Activated naive CD4-positive, alpha-beta T cell treated with anti-CD3 and anti-CD28 coated beads for 36 hours (primary cell): ENCODE measurements around the gene CFAP46. TPM values are rescaled to one million over a fixed set of nuclear protein-coding genes. Genes with fewer than 3 reads are reported as not detected.
"Not testable (repeated sequence)": the region's sequence is repeated elsewhere in the genome, so short reads cannot be mapped to it uniquely, and the experiment has no call there.

Experiments used
- CTCF ChIA-PET: fragments of 350-600 bp; sonication (Branson Sonifier 250); formaldehyde crosslinking; loops from one replicate; lab custom pipeline; 2021; ENCODE audit warnings: antibody characterized with exemption; lab: Charles Lee
- DNase-seq: peaks from one replicate; pipeline ENCODE4 v3.0.0-alpha.2; 2020
- H3K27ac Mint-ChIP-seq: one replicate; pipeline ENCODE4 v1.8.0; 2021; ENCODE audit warnings: mild to moderate bottlenecking, mixed read lengths
- H3K27me3 Mint-ChIP-seq: one replicate; pipeline ENCODE4 v1.8.0; 2021; ENCODE audit warnings: low read depth, mixed read lengths
- H3K36me3 Mint-ChIP-seq: one replicate; pipeline ENCODE4 v1.8.0; 2021; ENCODE audit warnings: low read depth, mixed read lengths
- H3K4me1 Mint-ChIP-seq: one replicate; pipeline ENCODE4 v1.8.0; 2021; ENCODE audit warnings: low read depth, mixed read lengths
- H3K4me3 Mint-ChIP-seq: one replicate; pipeline ENCODE4 v1.8.0; 2021; ENCODE audit warnings: mild to moderate bottlenecking, moderate library complexity, mixed read lengths
- H3K9me3 Mint-ChIP-seq: one replicate; pipeline ENCODE4 v1.8.0; 2021; ENCODE audit warnings: mixed read lengths
- intact Hi-C: fragments of 100-400 bp; cut with micrococcal nuclease; formaldehyde crosslinking; loops from one replicate; pipeline ENCODE4 v1.15.1; 2023
- total RNA-seq, 2 experiments: library from RNA; stranded (reverse); gene quantifications; one replicate each; pipeline ENCODE4 v1.2.3, GENCODE V29; 2021

The CFAP46 gene
- total RNA-seq, 2 experiments from 2014 or later = not detected

DNA sequence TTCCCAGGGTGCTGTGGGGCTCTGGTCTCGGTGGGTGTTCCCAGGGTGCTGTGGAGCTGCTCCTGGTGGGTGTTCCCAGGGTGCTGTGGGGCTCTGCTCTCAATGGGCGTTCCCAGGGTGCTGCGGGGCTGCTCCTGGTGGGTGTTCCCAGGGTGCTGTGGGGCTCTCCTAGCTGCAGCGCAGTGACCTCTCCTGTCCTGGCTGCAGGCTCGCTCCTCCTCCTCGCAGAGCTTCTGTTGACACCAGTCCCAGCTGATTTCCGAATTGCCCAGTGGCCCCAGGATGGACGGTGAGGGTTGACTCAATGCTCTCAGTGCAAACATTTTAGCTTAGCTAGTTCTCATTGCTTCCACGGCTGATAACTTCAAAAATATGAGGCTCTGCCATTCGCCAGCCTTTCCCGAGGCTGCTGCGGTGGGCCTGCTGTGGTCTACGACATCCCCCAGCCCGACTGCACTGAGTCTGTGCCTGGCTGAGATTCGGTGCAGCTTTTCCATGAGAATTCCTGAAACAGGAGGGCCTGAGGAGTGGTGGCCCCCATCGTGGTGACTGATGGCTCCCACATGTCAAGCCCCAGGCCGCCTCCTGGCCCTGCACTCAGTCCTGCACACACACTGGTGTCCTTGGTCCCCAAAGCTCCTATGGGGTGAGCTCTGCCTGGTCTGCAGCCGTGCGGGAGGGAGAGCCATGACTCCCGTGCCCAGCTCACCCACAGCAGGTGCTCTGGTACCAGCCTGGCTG is 98.1 kb downstream of the CFAP46 start:
- H3K9me3 Mint-ChIP-seq = peaks cover 10% of the 10 kb centered on the region
- peaks cover 7% of the 10 kb centered on the region for H3K27me3 Mint-ChIP-seq
- no peak overlapping the region for H3K27ac Mint-ChIP-seq
- DNase-seq = no peak
- peaks cover 3% of the 10 kb centered on the region for H3K36me3 Mint-ChIP-seq
- H3K4me3 Mint-ChIP-seq = no peak overlapping the region
- intact Hi-C loops = no loop called here
- peaks cover 7% of the 10 kb centered on the region for H3K4me1 Mint-ChIP-seq
- CTCF ChIA-PET = no interaction called here

DNA sequence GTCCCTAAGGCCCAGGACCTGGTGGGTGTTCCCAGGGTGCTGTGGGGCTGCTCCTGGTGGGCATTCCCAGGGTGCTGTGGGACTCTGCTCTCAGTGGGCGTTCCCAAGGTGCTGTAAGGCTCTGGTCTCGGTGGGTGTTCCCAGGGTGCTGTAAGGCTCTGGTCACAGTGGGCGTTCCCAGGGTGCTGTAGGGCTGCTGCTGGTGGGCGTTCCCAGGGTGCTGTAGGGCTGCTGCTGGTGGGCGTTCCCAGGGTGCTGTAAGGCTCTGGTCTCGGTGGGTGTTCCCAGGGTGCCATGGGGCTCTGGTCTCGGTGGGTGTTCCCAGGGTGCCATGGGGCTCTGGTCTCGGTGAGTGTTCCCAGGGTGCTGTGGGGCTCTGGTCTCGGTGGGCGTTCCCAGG is 99.1 kb downstream of the CFAP46 start:
- CTCF ChIA-PET = not testable (repeated sequence)

DNA sequence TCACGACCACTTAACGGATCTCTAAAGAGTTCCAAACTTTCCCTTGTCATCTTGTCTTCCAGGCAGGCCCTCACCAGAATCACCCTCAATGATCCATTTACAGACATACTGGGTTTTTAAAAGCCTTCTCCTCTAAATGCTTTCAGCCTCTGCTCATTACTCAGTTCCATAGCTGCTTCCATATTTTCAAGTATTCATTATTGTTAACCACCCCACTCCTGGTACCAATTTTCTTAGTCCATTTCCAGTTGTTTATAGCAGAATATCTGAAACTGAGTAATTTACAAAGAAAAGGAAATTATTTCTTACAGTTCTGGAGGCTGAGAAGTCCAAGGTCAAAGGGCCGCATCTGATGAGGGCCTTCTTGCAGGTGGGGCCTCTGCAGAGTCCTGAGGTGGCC is 100.0 kb downstream of the CFAP46 start:
- no peak for DNase-seq
- H3K36me3 Mint-ChIP-seq = peaks cover 3% of the 10 kb centered on the region
- H3K4me1 Mint-ChIP-seq = no peaks in the 10 kb centered on the region
- peaks cover 8% of the 10 kb centered on the region for H3K27me3 Mint-ChIP-seq
- H3K27ac Mint-ChIP-seq = no peak overlapping the region
- H3K9me3 Mint-ChIP-seq = peaks cover 13% of the 10 kb centered on the region
- CTCF ChIA-PET = interaction anchor here (0.5 kb wide), 1 partner anchor 181 kb away, joined by 3 read pairs; no protein-coding TSS in a partner anchor
- no peak overlapping the region for H3K4me3 Mint-ChIP-seq
- intact Hi-C loops = no loop called here

More for the DNA sequence above, 99.1 kb downstream of the CFAP46 start:
- H3K4me3 Mint-ChIP-seq, H3K27ac Mint-ChIP-seq, DNase-seq, intact Hi-C loops, H3K27me3 Mint-ChIP-seq, H3K36me3 Mint-ChIP-seq, H3K4me1 Mint-ChIP-seq: not testable (repeated sequence)
- peaks cover 10% of the 10 kb centered on the region for H3K9me3 Mint-ChIP-seq

DNA sequence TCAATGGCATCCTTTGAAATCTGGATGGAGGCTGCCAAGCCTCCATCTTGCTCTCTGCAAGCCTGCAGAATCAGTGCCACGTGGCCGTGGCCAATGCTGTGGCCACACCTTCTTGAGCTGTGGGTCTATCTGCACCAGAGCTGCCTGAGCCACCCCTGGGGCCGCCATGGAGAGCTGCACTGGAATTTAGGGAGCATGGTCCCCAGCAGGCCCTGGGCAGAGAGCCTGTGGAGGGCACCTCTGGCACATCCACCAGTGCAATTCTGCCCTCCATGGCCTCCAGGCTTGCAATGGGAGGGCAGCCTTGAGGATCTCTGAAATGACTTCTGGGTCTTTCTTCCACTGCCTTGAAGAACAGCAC is 100.8 kb downstream of the CFAP46 start:
- Mint-ChIP-seq H3K27ac (no peak overlapping the region), H3K36me3 (peaks cover 3% of the 10 kb centered on the region), H3K4me1 (no peaks in the 10 kb centered on the region), H3K9me3 (peaks cover 17% of the 10 kb centered on the region), H3K4me3 (no peak overlapping the region), H3K27me3 (peaks cover 11% of the 10 kb centered on the region)
- no peak for DNase-seq
- CTCF ChIA-PET = no interaction called here
- intact Hi-C loops = no loop called here

DNA sequence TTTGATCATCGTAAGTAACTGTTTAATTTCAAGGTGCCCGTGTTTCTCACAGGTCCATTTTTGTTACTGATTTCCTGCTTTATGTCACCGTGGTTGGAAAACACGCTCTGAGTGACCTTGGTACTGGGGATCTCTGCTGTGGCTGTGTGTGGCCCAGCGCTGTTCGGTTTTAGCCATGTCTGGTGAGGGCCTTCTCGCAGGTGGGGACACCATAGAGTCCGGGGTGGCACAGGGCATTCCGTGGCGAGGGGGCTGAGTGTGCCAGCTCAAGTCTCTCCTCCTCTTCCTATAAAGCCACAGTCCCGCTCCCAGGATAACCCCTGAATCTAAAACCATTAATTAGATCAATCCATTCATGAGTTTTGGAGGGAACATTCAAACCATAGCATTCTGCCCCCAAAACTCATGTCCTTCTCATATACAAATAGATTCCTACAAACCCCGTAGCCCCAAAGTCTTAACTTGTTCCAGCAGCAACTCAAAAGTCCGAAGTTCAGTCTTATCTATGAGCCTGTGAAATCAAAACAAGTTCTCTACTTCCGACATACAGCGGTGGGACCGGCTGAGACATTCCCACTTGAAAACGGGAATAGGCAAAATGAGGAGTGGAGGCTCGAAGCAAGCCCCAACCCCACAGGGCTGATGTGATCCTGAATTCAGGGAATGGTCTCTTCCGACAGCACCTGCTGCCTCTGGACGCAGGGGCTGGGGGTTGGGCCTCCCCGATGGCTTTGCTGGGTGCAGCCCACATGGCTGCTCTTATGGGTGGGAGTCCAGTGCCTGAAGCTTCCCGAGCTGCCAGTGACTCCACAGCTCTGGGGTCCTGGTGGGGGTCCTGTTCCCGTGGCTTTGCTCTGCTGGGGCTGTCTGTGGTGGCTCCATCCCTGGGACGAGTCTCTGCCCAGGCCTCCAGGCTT is 101.4 kb downstream of the CFAP46 start:
- peaks cover 11% of the 10 kb centered on the region for H3K27me3 Mint-ChIP-seq
- no peaks in the 10 kb centered on the region for H3K4me1 Mint-ChIP-seq
- CTCF ChIA-PET = no interaction called here
- peaks cover 3% of the 10 kb centered on the region for H3K36me3 Mint-ChIP-seq
- intact Hi-C loops = no loop called here
- DNase-seq = no peak
- no peak overlapping the region for H3K27ac Mint-ChIP-seq
- H3K4me3 Mint-ChIP-seq = no peak overlapping the region
- peaks cover 17% of the 10 kb centered on the region for H3K9me3 Mint-ChIP-seq

DNA sequence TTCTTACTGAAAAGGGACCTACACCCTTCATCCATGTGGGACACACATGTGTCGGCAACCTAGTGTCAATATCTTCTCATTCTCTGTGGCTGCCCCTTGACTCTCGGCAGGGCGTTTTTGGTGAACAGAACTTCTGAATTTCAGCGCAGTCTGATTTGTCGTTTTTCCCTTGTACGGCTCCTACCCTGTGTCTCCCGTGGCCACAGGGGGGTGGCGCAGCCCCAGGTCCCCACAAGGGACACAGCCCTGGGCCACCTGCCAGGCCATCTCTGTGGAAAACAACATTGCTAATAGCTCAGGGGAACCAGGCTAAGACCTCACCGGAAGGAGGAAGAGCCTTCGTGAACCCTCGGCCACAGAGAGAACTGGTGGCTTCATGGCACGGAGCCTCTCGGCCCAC is 103.3 kb downstream of the CFAP46 start:
- no peak overlapping the region for H3K27ac Mint-ChIP-seq

DNA sequence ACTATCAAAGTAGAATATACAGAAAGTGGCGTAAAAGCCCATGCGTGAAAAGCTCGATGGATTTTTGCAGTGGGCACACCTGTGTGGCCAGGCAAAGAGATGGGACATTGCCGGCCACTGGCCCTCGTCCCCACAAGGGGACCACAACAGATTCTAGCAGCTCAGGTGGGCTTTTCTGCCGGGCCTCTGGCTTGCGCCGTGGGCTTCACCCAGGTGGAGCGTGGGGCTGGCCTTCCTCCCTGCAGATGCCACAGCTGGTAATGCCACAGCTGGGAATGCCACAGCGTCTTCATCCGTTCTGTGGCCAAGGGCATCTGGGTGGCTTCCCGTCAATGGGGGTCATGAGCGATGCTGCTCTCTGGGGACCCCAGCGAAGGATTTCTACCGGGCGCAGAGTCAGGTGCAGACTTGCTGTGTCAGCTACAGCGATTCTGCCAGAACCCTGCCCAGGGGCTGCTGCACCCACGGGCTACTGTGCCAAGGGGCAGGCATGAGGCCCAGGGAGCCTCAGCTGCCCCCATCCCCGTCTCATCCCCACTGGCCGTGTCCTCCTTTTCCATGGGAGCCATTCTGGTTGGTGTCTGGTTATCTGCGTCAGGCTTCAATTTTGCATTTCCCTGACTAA is 103.9 kb downstream of the CFAP46 start:
- no peak overlapping the region for H3K27ac Mint-ChIP-seq
- intact Hi-C loops = no loop called here
- H3K4me3 Mint-ChIP-seq = no peak overlapping the region
- H3K9me3 Mint-ChIP-seq = peaks cover 17% of the 10 kb centered on the region
- no peaks in the 10 kb centered on the region for H3K4me1 Mint-ChIP-seq
- CTCF ChIA-PET = no interaction called here
- peaks cover 3% of the 10 kb centered on the region for H3K36me3 Mint-ChIP-seq
- no peak for DNase-seq
- peaks cover 11% of the 10 kb centered on the region for H3K27me3 Mint-ChIP-seq

More for the DNA sequence above, 103.3 kb downstream of the CFAP46 start:
- Mint-ChIP-seq H3K4me3 (no peak overlapping the region), H3K27me3 (peaks cover 11% of the 10 kb centered on the region), H3K9me3 (peaks cover 17% of the 10 kb centered on the region), H3K36me3 (peaks cover 3% of the 10 kb centered on the region), H3K4me1 (no peaks in the 10 kb centered on the region)
- intact Hi-C loops = no loop called here
- no peak for DNase-seq
- CTCF ChIA-PET = no interaction called here

DNA sequence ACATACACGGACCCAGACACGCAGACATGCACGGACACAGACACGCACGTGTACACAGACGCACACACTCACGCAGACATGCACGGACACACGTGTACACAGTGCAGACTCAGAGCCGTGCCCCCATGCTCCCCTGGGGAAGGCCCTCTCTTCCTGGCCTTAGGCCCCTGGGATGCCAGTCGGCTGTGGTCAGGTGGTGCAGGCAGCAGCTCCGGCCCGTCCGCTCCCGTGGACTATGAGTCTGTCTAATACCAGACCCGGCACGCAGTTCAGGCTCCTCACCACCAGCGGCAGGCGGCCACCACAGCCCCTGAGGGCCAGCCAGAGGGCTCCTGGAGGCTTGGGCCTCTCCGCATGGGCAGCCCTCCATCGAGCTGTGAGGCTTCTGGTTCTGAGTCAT is 104.5 kb downstream of the CFAP46 start:
- Mint-ChIP-seq H3K36me3 (peaks cover 3% of the 10 kb centered on the region), H3K9me3 (peaks cover 17% of the 10 kb centered on the region), H3K4me3 (no peak overlapping the region), H3K27me3 (peaks cover 11% of the 10 kb centered on the region), H3K4me1 (no peaks in the 10 kb centered on the region), H3K27ac (no peak overlapping the region)
- intact Hi-C loops = loop anchor here (2.0 kb wide), 1 partner anchor 287 kb away; no protein-coding TSS in a partner anchor
- CTCF ChIA-PET = no interaction called here
- DNase-seq = no peak

DNA sequence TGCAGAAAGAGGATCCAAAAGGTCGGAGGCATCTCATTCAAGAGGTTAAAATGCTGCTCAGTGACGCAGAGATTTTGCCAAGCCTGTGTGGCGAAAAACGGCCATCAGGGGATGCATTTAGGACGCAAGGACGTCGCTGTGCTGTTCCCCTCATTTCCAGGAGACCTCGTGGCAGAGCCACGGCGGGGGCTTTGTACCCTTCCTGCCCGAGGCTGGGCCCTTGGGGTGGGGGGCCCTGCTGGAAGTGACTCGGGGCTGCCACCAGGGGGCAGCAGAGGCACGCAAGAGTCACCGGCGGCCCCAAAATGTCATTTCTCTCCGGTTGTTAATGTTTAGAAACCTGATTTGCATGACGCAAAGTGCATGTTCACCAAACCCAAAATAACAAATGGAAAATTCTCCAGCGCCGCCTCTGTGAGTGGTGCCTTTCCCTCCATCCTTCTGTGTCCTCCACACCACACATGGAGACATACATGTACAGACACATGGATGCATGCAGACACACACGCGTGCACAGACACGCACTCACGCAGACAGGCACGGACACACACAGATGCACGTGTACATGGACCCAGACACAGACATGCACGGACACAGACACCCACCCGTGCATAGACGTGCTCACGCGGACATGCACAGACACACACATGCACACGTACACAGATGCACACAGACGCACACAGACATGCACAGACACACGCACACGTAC is 105.4 kb downstream of the CFAP46 start:
- no peak overlapping the region for H3K27ac Mint-ChIP-seq
- DNase-seq = peak; percentile 56
- CTCF ChIA-PET = no interaction called here
- H3K4me1 Mint-ChIP-seq = no peaks in the 10 kb centered on the region
- peaks cover 6% of the 10 kb centered on the region for H3K27me3 Mint-ChIP-seq
- H3K36me3 Mint-ChIP-seq = no peaks in the 10 kb centered on the region
- no peak overlapping the region for H3K4me3 Mint-ChIP-seq
- peaks cover 9% of the 10 kb centered on the region for H3K9me3 Mint-ChIP-seq
- intact Hi-C loops = loop anchor here (2.0 kb wide), 1 partner anchor 288 kb away; no protein-coding TSS in a partner anchor

DNA sequence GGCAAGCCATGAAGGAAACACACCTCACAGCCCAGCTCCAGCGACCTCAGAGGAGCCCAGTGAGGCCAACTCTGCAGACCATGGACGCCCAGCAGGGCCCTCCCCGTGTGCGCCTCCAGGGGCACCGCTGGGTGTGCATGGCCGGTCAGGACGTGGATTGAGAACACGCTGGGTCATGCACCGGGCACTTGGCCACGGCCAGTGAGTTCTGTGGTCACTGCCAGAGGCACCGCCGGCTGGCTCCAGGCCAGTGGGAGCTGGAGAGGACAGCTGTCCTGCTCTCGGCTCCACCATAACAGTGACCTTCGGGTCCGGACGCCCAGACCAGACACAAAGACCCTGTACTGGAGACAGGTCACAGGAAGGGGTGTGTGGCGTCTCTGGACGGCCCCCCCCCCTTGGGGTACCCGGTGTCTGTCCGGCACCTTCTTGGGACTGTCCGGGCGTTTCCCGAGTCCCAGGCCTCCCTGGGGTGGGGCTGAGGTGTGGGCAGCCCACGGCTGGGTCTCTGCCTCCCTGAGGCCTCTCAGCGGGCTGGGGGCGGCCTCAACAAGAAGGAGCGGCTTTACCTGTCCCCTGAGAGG is 106.0 kb downstream of the CFAP46 start:
- no peak overlapping the region for H3K27ac Mint-ChIP-seq
- no peaks in the 10 kb centered on the region for H3K4me1 Mint-ChIP-seq
- peaks cover 6% of the 10 kb centered on the region for H3K9me3 Mint-ChIP-seq
- CTCF ChIA-PET = no interaction called here
- intact Hi-C loops = loop anchor here (2.0 kb wide), 1 partner anchor 288 kb away; no protein-coding TSS in a partner anchor
- peaks cover 4% of the 10 kb centered on the region for H3K27me3 Mint-ChIP-seq
- H3K36me3 Mint-ChIP-seq = no peaks in the 10 kb centered on the region
- DNase-seq = no peak
- H3K4me3 Mint-ChIP-seq = no peak overlapping the region

DNA sequence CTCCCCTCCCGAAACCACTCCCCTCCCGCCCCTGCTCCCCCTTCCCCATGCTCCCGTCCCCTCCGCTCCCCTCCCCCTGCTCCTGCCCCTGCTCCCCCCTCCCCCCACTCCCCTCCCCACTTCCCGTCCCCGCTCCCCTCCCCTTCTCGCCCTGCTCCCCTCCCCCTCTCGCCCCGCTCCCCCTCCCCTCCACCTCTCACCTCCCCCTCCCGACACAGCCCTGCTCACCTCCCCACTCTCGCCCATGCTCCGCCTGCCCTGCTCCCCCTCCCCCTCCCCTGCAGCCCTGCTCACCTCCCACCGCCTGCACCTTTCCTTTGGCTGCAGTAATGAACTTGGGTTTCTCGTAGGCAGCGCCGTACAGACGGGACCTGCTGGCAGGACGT is 106.5 kb downstream of the CFAP46 start:
- Mint-ChIP-seq H3K36me3 (no peaks in the 10 kb centered on the region), H3K4me1 (no peaks in the 10 kb centered on the region), H3K27me3 (peaks cover 4% of the 10 kb centered on the region), H3K9me3 (peaks cover 6% of the 10 kb centered on the region), H3K27ac (no peak overlapping the region), H3K4me3 (no peak overlapping the region)
- no peak for DNase-seq
- intact Hi-C loops = loop anchor here (2.0 kb wide), 1 partner anchor 289 kb away; no protein-coding TSS in a partner anchor
- CTCF ChIA-PET = no interaction called here
